ENCODE results near the gene CALML4. TPM values are rescaled to one million over a fixed set of nuclear protein-coding genes. Genes with fewer than 3 reads are reported as not detected.
A peak's percentile ranks its signal among the peaks of the same experiment; 100 is the strongest.
"Not testable (repeated sequence)": the region's sequence is repeated elsewhere in the genome, so short reads cannot be mapped to it uniquely, and the experiment has no call there.

The CALML4 gene
- total RNA-seq, 4 donors from 2014 or later: 57.8 to 153 (median 126) TPM

DNA sequence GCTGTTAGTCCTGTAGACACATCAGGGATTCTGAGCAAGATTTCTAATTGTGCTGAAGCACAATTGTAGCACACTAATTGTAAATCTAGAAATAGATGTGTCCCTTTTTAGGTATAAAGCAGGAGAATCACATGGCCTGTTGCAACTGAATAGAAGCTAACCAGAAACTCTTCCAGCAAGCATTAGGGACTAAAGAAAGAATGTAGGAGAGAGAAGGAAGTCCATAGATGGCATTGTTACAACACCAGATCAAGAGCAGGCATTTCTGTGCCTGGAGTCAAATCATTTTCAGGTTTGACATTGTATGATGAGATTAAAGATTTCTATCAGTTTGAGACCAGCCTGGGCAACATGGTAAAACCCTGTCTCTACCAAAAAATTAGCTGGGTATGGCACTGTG lies 27.4 kb downstream of the CALML4 start:
- no peaks in the 10 kb centered on the region for H3K27me3 ChIP-seq
- TF ChIP-seq, protein P1, sequence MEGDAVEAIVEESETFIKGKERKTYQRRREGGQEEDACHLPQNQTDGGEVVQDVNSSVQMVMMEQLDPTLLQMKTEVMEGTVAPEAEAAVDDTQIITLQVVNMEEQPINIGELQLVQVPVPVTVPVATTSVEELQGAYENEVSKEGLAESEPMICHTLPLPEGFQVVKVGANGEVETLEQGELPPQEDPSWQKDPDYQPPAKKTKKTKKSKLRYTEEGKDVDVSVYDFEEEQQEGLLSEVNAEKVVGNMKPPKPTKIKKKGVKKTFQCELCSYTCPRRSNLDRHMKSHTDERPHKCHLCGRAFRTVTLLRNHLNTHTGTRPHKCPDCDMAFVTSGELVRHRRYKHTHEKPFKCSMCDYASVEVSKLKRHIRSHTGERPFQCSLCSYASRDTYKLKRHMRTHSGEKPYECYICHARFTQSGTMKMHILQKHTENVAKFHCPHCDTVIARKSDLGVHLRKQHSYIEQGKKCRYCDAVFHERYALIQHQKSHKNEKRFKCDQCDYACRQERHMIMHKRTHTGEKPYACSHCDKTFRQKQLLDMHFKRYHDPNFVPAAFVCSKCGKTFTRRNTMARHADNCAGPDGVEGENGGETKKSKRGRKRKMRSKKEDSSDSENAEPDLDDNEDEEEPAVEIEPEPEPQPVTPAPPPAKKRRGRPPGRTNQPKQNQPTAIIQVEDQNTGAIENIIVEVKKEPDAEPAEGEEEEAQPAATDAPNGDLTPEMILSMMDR (IDR thresholded peaks at IDR 0.05): no peak
- TF ChIP-seq POLR2A (IDR thresholded peaks at IDR 0.05): no peak
- no peaks in the 10 kb centered on the region for H3K4me1 ChIP-seq
- DNase-seq: no peak
- H3K27ac ChIP-seq: peak overlapping the region in 1 of 4 donors; percentile 22
- no peak overlapping the region for H3K4me3 ChIP-seq
- peaks cover 0 to 69% (median 0%) of the 10 kb centered on the region in 3 donors for H3K36me3 ChIP-seq
- H3K9me3 ChIP-seq: no peaks in the 10 kb centered on the region

DNA sequence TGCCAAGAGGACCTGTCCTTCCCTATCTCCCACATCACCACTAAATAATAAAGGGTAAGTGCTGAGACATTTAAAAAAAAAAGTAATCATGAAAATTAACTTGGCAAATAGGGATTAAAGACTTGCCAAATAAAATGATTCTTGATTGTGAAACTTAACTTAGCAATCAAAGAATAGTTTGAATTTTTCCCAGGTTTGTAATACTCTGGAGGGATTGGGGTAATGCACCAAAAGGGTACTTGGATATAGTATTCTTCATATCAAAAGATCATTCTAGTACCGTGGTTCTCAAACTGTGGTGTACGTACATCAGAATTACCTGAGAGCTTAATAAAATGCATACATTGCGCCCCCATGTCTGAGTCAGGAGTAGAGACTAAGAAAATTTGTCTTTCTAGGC lies 28.5 kb downstream of the CALML4 start:
- Histone ChIP-seq H3K27ac (no peak overlapping the region), H3K36me3 (peaks cover 0 to 62% (median 0%) of the 10 kb centered on the region in 3 donors), H3K4me1 (no peaks in the 10 kb centered on the region), H3K27me3 (no peaks in the 10 kb centered on the region), H3K4me3 (no peak overlapping the region), H3K9me3 (no peaks in the 10 kb centered on the region)
- no peak for DNase-seq
- no peak for TF ChIP-seq POLR2A (IDR thresholded peaks at IDR 0.05)
- TF ChIP-seq, protein P1 (IDR thresholded peaks at IDR 0.05): no peak

DNA sequence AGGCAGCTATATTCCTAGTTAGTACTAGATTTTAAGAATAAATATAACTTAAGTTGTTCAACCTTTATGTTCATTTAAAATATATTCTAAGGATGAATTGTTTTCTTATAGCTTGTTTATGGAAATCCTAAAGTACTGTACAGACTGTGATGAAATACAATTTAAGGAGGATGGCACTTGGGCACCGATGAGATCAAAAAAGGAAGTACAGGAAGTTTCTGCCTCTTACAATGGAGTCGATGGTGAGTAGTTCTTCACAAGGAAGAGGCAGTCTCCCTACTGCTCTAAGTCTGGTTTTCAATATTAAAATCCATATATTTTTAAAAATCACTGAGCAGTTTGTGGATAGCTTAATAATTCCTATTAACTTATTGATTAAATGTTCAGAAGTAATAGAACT lies 29.6 kb downstream of the CALML4 start:
- Histone ChIP-seq H3K27me3 (no peaks in the 10 kb centered on the region), H3K36me3 (peaks cover 0 to 51% (median 0%) of the 10 kb centered on the region in 3 donors), H3K9me3 (no peaks in the 10 kb centered on the region), H3K4me1 (no peaks in the 10 kb centered on the region), H3K4me3 (no peak overlapping the region), H3K27ac (no peak overlapping the region)
- DNase-seq: no peak
- no peak for TF ChIP-seq POLR2A (IDR thresholded peaks at IDR 0.05)
- TF ChIP-seq, protein P1 (IDR thresholded peaks at IDR 0.05): no peak

DNA sequence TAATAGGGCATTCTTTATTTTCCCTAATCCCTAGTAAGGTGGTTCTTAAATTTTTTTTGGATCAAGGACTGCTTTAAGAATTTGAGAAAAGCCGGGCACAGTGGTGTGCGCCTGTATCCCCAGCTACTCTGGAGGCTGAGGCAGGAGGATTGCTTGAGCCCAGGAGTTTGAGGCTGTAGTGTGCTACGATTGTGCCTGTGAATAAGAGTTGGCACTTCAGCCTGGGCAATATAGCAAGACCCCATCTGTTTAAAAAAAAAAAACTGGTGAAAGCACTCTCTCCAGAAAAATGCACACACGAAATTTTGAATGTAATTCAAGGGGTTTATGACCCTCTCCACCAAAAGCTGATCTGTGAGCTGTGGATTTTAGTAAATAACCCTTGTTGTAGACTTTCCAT lies 32.0 kb downstream of the CALML4 start:
- Histone ChIP-seq H3K27ac (no peak overlapping the region), H3K4me3 (no peak overlapping the region), H3K4me1 (no peaks in the 10 kb centered on the region), H3K9me3 (no peaks in the 10 kb centered on the region), H3K27me3 (no peaks in the 10 kb centered on the region), H3K36me3 (peaks cover 0 to 41% (median 0%) of the 10 kb centered on the region in 3 donors)
- no peak for TF ChIP-seq POLR2A (IDR thresholded peaks at IDR 0.05)
- TF ChIP-seq, protein P1 (IDR thresholded peaks at IDR 0.05): no peak
- no peak for DNase-seq

DNA sequence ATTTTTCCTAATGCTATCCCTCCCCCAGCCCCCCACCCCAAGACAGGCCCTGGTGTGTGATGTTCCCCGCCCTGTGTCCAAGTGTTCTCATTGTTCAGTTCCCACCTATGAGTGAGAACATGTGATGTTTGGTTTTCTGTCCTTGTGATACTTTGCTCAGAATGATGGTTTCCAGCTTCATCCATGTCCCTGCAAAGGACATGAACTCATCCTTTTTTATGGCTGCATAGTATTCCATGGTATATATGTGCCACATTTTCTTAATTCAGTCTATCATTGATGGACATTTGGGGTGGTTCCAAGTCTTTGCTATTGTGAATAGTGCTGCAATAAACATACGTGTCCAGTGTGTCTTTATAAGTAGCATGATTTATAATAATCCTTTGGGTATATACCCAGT lies 33.1 kb downstream of the CALML4 start:
- H3K27ac ChIP-seq, H3K4me1 ChIP-seq, H3K27me3 ChIP-seq, H3K4me3 ChIP-seq, H3K9me3 ChIP-seq, DNase-seq: not testable (repeated sequence)
- peaks cover 0 to 39% (median 0%) of the 10 kb centered on the region in 3 donors for H3K36me3 ChIP-seq

DNA sequence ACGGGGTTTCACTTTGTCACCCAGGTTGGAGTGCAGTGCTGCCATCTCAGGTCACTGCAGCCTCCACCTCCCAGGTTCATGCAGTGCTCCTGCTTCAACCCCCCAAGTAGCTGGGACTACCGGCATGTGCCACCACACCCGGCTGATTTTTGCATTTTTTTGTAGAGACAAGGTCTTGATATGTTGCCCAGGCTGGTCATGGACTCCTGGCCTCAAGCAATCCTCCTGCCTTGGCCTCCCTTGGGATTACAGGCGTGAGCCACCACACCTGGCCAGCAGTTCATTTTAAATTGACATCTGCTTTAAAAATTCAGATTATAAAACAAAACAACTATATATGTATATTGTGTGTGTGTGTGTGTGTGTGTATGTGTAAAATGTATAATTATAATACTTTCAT lies 38.3 kb downstream of the CALML4 start:
- Histone ChIP-seq H3K36me3 (peaks cover 0 to 32% (median 0%) of the 10 kb centered on the region in 3 donors), H3K27ac (no peak overlapping the region), H3K4me1 (no peaks in the 10 kb centered on the region), H3K27me3 (no peaks in the 10 kb centered on the region), H3K4me3 (no peak overlapping the region), H3K9me3 (no peaks in the 10 kb centered on the region)
- TF ChIP-seq, protein P1 (IDR thresholded peaks at IDR 0.05): no peak
- TF ChIP-seq POLR2A (IDR thresholded peaks at IDR 0.05): no peak
- DNase-seq: no peak

Measured in Peyer's patch (tissue), 4 donors.